Hepatocyte (in vitro differentiated cells): Measurements from ENCODE around the gene ST6GALNAC4.

Experiments
- EZH2phosphoT487 ChIP-seq: fragments of 200-600 bp; sonication (generic); IDR thresholded peaks from one replicate; pipeline ENCODE4 v1.6.1; 2018; ENCODE audit warnings: antibody characterized with exemption, mild to moderate bottlenecking, low read depth, moderate library complexity; ENCODE audit not compliant: unreplicated experiment, severe bottlenecking
- TF ChIP-seq, protein P1 (sequence below): fragments of 200-600 bp; sonication (generic); IDR thresholded peaks from 2 replicates; pipeline ENCODE4 v1.5.1; 2016; ENCODE audit warnings: antibody characterized with exemption, mild to moderate bottlenecking; ENCODE audit not compliant: poor library complexity

GRCh38 chr9:127962278-127962677 is 45.4 kb upstream of the ST6GALNAC4 start:
- no peak for TF ChIP-seq EZH2phosphoT487
- TF ChIP-seq, protein P1, sequence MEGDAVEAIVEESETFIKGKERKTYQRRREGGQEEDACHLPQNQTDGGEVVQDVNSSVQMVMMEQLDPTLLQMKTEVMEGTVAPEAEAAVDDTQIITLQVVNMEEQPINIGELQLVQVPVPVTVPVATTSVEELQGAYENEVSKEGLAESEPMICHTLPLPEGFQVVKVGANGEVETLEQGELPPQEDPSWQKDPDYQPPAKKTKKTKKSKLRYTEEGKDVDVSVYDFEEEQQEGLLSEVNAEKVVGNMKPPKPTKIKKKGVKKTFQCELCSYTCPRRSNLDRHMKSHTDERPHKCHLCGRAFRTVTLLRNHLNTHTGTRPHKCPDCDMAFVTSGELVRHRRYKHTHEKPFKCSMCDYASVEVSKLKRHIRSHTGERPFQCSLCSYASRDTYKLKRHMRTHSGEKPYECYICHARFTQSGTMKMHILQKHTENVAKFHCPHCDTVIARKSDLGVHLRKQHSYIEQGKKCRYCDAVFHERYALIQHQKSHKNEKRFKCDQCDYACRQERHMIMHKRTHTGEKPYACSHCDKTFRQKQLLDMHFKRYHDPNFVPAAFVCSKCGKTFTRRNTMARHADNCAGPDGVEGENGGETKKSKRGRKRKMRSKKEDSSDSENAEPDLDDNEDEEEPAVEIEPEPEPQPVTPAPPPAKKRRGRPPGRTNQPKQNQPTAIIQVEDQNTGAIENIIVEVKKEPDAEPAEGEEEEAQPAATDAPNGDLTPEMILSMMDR: no peak
